CD4-positive, alpha-beta T cell treated with Interleukin-17A for 4 hours (primary cell): Measurements from ENCODE around the gene IGFL2.
"Not testable (repeated sequence)": the region's sequence is repeated elsewhere in the genome, so short reads cannot be mapped to it uniquely, and the experiment has no call there.

Experiments used
- DNase-seq: peaks from one replicate; pipeline ENCODE4 v3.0.0-alpha.2; 2020; ENCODE audit warnings: mixed read lengths

The IGFL2 gene

GRCh38 chr19:46191972-46192371, 43.9 kb downstream of the IGFL2 start:
- no peak for DNase-seq

GRCh38 chr19:46192626-46192991, 44.6 kb downstream of the IGFL2 start:
- DNase-seq, result not testable (repeated sequence)

- no peak for DNase-seq
These were observed 45.1 kb downstream of the IGFL2 start for GRCh38 chr19:46192992-46193650.

GRCh38 chr19:46193678-46194077, 45.6 kb downstream of the IGFL2 start:
- no peak for DNase-seq

- DNase-seq, result no peak
These were observed 47.1 kb downstream of the IGFL2 start for GRCh38 chr19:46195104-46195503.

GRCh38 chr19:46195919-46196318, 47.9 kb downstream of the IGFL2 start:
- not testable (repeated sequence) for DNase-seq

GRCh38 chr19:46196410-46197124, 48.5 kb downstream of the IGFL2 start:
- no peak for DNase-seq

- DNase-seq, result no peak
These were observed 49.5 kb downstream of the IGFL2 start for GRCh38 chr19:46197314-46198070.

- no peak for DNase-seq
These were observed 50.7 kb downstream of the IGFL2 start for GRCh38 chr19:46198756-46199155.

GRCh38 chr19:46201454-46202310, 53.6 kb downstream of the IGFL2 start:
- no peak for DNase-seq

GRCh38 chr19:46202426-46202825, 54.4 kb downstream of the IGFL2 start:
- no peak for DNase-seq

- no peak for DNase-seq
These were observed 55.1 kb downstream of the IGFL2 start for GRCh38 chr19:46202872-46203860.

GRCh38 chr19:46204008-46204407, 56.0 kb downstream of the IGFL2 start:
- DNase-seq, result no peak

- no peak for DNase-seq
These were observed 57.3 kb downstream of the IGFL2 start for GRCh38 chr19:46205183-46205984.

GRCh38 chr19:46206176-46206575, 58.1 kb downstream of the IGFL2 start:
- no peak for DNase-seq

GRCh38 chr19:46206682-46207081, 58.6 kb downstream of the IGFL2 start:
- DNase-seq, result no peak

GRCh38 chr19:46207858-46208257, 59.8 kb downstream of the IGFL2 start:
- DNase-seq, result not testable (repeated sequence)

- no peak for DNase-seq
These were observed 61.0 kb downstream of the IGFL2 start for GRCh38 chr19:46209051-46209450.

GRCh38 chr19:46209472-46209871, 61.4 kb downstream of the IGFL2 start:
- no peak for DNase-seq

- no peak for DNase-seq
These were observed 62.6 kb downstream of the IGFL2 start for GRCh38 chr19:46210669-46211068.
